ENCODE data around the gene PDE4D. TPM values are rescaled to one million over a fixed set of nuclear protein-coding genes. Genes with fewer than 3 reads are reported as not detected.
A peak's percentile ranks its signal among the peaks of the same experiment; 100 is the strongest.

Gene PDE4D
- total RNA-seq, 1 donor from 2014 or later: 2.3 TPM

GRCh38 chr5:59095480-59095879 is 798.0 kb downstream of the PDE4D start:
- no peak overlapping the region for H3K9ac ChIP-seq
- H3K79me2 ChIP-seq (ENCODE audit: low read depth): no peaks in the 10 kb centered on the region
- H3K27ac ChIP-seq: no peak overlapping the region
- TF ChIP-seq CTCF (IDR thresholded peaks at IDR 0.05) (no peak), EZH2 (IDR thresholded peaks at IDR 0.05) (no peak), EZH2phosphoT487 (IDR thresholded peaks at IDR 0.05) (no peak)
- H3K36me3 ChIP-seq: no peaks in the 10 kb centered on the region
- Mint-ChIP-seq H3K27me3 (ENCODE audit: insufficient read depth, low read depth) (no peaks in the 10 kb centered on the region), H3K27ac (no peak overlapping the region), H3K36me3 (no peaks in the 10 kb centered on the region), H3K9me3 (no peaks in the 10 kb centered on the region), H3K4me3 (no peak overlapping the region), H3K4me1 (peaks cover 2% of the 10 kb centered on the region)
- no peaks in the 10 kb centered on the region for H4K20me1 ChIP-seq (ENCODE audit: low read depth)
- H3K4me2 ChIP-seq: no peak overlapping the region
- H3K9me3 ChIP-seq (ENCODE audit: low read depth): no peaks in the 10 kb centered on the region
- H3K27me3 ChIP-seq: no peaks in the 10 kb centered on the region
- no peaks in the 10 kb centered on the region for H3F3A ChIP-seq (ENCODE audit: low read depth)
- H3K4me1 ChIP-seq: no peaks in the 10 kb centered on the region
- no peak for DNase-seq (ENCODE audit: low spot score)
- H2AFZ ChIP-seq (replicated peaks): no peak overlapping the region
- H3K4me3 ChIP-seq: no peak overlapping the region

GRCh38 chr5:59094864-59095263 is 798.7 kb downstream of the PDE4D start:
- Histone ChIP-seq H3K9ac (no peak overlapping the region), H3F3A (ENCODE audit: low read depth) (no peaks in the 10 kb centered on the region), H3K79me2 (ENCODE audit: low read depth) (no peaks in the 10 kb centered on the region), H4K20me1 (ENCODE audit: low read depth) (no peaks in the 10 kb centered on the region), H3K4me3 (no peak overlapping the region), H3K27me3 (no peaks in the 10 kb centered on the region), H2AFZ (replicated peaks) (no peak overlapping the region), H3K36me3 (no peaks in the 10 kb centered on the region), H3K4me1 (no peaks in the 10 kb centered on the region), H3K4me2 (no peak overlapping the region), H3K9me3 (ENCODE audit: low read depth) (no peaks in the 10 kb centered on the region), H3K27ac (no peak overlapping the region)
- TF ChIP-seq EZH2 (IDR thresholded peaks at IDR 0.05): no peak
- no peak for DNase-seq (ENCODE audit: low spot score)
- no peaks in the 10 kb centered on the region for H3K9me3 Mint-ChIP-seq
- H3K27ac Mint-ChIP-seq: no peak overlapping the region
- no peaks in the 10 kb centered on the region for H3K36me3 Mint-ChIP-seq
- H3K4me3 Mint-ChIP-seq: no peak overlapping the region
- H3K27me3 Mint-ChIP-seq (ENCODE audit: insufficient read depth, low read depth): no peaks in the 10 kb centered on the region
- peaks cover 2% of the 10 kb centered on the region for H3K4me1 Mint-ChIP-seq

GRCh38 chr5:59093329-59093728 is 800.2 kb downstream of the PDE4D start:
- Histone ChIP-seq H3K4me1 (no peaks in the 10 kb centered on the region), H3K9ac (no peak overlapping the region), H3F3A (ENCODE audit: low read depth) (no peaks in the 10 kb centered on the region), H2AFZ (replicated peaks) (no peak overlapping the region), H4K20me1 (ENCODE audit: low read depth) (no peaks in the 10 kb centered on the region), H3K79me2 (ENCODE audit: low read depth) (no peaks in the 10 kb centered on the region), H3K9me3 (ENCODE audit: low read depth) (no peaks in the 10 kb centered on the region), H3K36me3 (no peaks in the 10 kb centered on the region), H3K27me3 (no peaks in the 10 kb centered on the region), H3K4me2 (no peak overlapping the region), H3K27ac (no peak overlapping the region), H3K4me3 (no peak overlapping the region)
- TF ChIP-seq EZH2phosphoT487 (IDR thresholded peaks at IDR 0.05) (no peak), EZH2 (IDR thresholded peaks at IDR 0.05) (no peak), CTCF (IDR thresholded peaks at IDR 0.05) (no peak)
- no peak for DNase-seq (ENCODE audit: low spot score)
- H3K4me3 Mint-ChIP-seq: no peak overlapping the region
- H3K9me3 Mint-ChIP-seq: no peaks in the 10 kb centered on the region
- H3K36me3 Mint-ChIP-seq: no peaks in the 10 kb centered on the region
- H3K27me3 Mint-ChIP-seq (ENCODE audit: insufficient read depth, low read depth): no peaks in the 10 kb centered on the region
- no peak overlapping the region for H3K27ac Mint-ChIP-seq
- peaks cover 2% of the 10 kb centered on the region for H3K4me1 Mint-ChIP-seq

- Histone ChIP-seq H3K27me3 (no peaks in the 10 kb centered on the region), H3K27ac (no peak overlapping the region), H3K9me3 (ENCODE audit: low read depth) (no peaks in the 10 kb centered on the region), H3K4me1 (no peaks in the 10 kb centered on the region), H2AFZ (replicated peaks) (peak overlapping the region; percentile 44), H3K9ac (no peak overlapping the region), H3K79me2 (ENCODE audit: low read depth) (no peaks in the 10 kb centered on the region), H3K4me3 (no peak overlapping the region), H3F3A (ENCODE audit: low read depth) (no peaks in the 10 kb centered on the region), H3K36me3 (no peaks in the 10 kb centered on the region), H4K20me1 (ENCODE audit: low read depth) (no peaks in the 10 kb centered on the region), H3K4me2 (no peak overlapping the region)
- no peak for DNase-seq (ENCODE audit: low spot score)
- TF ChIP-seq EZH2 (IDR thresholded peaks at IDR 0.05) (no peak), EZH2phosphoT487 (IDR thresholded peaks at IDR 0.05) (no peak), CTCF (IDR thresholded peaks at IDR 0.05) (no peak)
- Mint-ChIP-seq H3K27me3 (ENCODE audit: insufficient read depth, low read depth) (peaks cover 3% of the 10 kb centered on the region), H3K27ac (no peak overlapping the region), H3K9me3 (no peaks in the 10 kb centered on the region), H3K4me3 (no peak overlapping the region), H3K36me3 (no peaks in the 10 kb centered on the region), H3K4me1 (peaks cover 2% of the 10 kb centered on the region)
Measured at GRCh38 chr5:59092758-59093157, 800.8 kb downstream of the PDE4D start.

All from neural progenitor cell (in vitro differentiated cells).